ENCODE data around the gene CNTN3. TPM values are rescaled to one million over a fixed set of nuclear protein-coding genes. Genes with fewer than 3 reads are reported as not detected.

The CNTN3 gene
- total RNA-seq, 2 experiments from 2014 or later = not detected

DNA sequence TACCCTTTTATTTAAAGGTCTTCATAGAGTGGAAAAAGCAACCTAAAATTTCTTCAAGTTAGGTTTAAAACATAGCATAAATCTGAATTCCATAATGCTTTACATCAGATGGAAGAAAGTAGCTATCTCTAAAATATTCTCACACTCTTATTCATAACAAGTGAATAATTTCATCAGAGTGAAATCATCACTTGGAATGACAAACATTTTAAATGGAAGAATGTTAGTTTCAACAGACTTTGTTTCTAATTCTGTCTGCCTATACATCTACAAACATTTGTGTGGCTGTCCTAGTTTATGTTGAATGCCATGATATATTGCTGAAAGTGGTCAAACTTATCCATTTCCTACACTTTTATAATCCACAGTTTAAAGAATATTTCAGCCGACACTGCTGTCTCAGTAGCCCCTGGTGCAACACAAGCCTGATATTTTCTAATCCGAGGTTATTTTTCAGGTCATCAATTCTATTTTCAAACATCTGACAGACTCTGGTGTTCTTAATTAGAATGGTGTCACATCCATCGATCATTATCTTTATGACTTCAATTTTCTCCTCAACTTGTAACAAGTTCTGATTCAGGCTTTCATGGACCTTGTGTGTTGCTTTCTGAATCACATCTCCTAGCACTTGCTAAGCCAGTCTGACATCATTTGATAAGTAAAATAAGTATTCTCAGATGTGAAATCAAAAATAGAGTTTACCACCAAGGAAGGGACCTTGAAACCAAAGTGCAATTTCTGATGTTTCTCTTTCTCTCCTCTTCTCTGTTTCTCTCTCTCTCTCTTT is 17.1 kb upstream of the CNTN3 start:
- Mint-ChIP-seq H3K36me3 (ENCODE audit: low read depth) (no peaks in the 10 kb centered on the region), H3K4me1 (ENCODE audit: low read depth) (no peaks in the 10 kb centered on the region), H3K9me3 (ENCODE audit: insufficient read depth) (no peaks in the 10 kb centered on the region), H3K27me3 (ENCODE audit: low read depth) (no peaks in the 10 kb centered on the region), H3K4me3 (no peak overlapping the region), H3K27ac (no peak overlapping the region)
- DNase-seq (no peak), ATAC-seq (no peak)
- POLR2A ChIA-PET = no interaction called here
- CTCF ChIA-PET = no interaction called here

DNA sequence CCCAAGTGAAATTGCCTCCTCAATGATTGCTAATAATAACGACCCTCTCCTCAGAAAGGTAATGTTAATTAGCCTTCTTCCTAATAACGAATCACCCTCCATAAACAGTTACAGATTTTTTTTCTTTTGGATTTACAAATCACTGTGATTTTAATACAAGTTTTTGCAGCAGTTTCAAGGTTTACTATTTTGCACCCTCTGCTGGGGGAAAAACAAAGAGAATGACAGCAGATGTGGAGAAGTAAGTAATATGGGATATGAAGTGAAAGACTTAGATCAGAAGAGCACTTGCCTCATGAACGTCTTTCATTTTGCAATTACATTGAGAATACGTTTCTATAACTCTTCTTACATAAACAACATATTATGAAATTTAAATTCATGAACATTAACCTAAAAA is 16.1 kb upstream of the CNTN3 start:
- Mint-ChIP-seq H3K36me3 (ENCODE audit: low read depth) (no peaks in the 10 kb centered on the region), H3K9me3 (ENCODE audit: insufficient read depth) (no peaks in the 10 kb centered on the region), H3K4me3 (no peak overlapping the region), H3K27me3 (ENCODE audit: low read depth) (no peaks in the 10 kb centered on the region), H3K27ac (no peak overlapping the region), H3K4me1 (ENCODE audit: low read depth) (no peaks in the 10 kb centered on the region)
- ChIA-PET POLR2A (no interaction called here), CTCF (no interaction called here)
- ATAC-seq (no peak), DNase-seq (no peak)

DNA sequence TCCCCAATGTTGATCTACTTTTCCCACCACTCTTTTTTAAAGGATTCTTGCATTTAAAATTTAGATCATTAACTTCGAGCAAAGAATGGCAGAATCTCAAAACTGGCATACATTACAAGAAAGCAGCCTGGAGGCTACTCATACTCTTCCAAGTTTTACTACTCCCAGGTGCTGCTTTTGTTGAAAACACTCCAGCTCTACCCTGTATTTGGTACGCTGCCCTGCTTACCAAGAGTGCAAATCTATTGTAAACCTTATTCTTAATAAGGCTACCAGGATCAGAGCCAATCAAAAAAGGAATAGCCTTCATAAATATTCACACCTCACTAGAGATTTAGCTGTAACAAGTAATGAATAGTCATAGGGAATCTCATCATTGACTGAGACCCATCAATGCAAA is 11.6 kb upstream of the CNTN3 start:
- Mint-ChIP-seq H3K9me3 (ENCODE audit: insufficient read depth) (no peaks in the 10 kb centered on the region), H3K4me3 (no peak overlapping the region), H3K36me3 (ENCODE audit: low read depth) (no peaks in the 10 kb centered on the region), H3K4me1 (ENCODE audit: low read depth) (no peaks in the 10 kb centered on the region), H3K27me3 (ENCODE audit: low read depth) (no peaks in the 10 kb centered on the region), H3K27ac (no peak overlapping the region)
- POLR2A ChIA-PET = no interaction called here
- DNase-seq (no peak), ATAC-seq (no peak)
- CTCF ChIA-PET = no interaction called here

DNA sequence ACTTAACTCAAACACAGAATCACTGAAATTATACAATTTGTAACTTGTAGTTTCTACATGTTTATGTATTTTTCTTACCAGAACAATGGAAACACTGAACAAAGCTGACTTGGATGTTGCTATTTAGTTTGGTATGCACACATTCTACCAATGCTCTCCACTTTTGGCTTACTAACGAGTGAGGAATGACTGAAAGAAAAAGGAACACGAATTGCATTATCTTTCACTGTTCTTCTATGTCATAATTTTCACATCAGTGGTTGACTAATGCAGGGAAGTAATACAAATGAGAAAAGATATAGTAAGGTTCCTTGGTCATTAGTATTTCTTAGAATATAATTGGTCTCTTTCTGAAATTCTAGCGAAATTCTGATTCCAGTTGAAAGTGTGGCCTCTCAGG is 9.8 kb upstream of the CNTN3 start:
- Mint-ChIP-seq H3K27ac (no peak overlapping the region), H3K9me3 (ENCODE audit: insufficient read depth) (no peaks in the 10 kb centered on the region), H3K36me3 (ENCODE audit: low read depth) (no peaks in the 10 kb centered on the region), H3K4me1 (ENCODE audit: low read depth) (no peaks in the 10 kb centered on the region), H3K4me3 (no peak overlapping the region), H3K27me3 (ENCODE audit: low read depth) (no peaks in the 10 kb centered on the region)
- DNase-seq (no peak), ATAC-seq (no peak)
- CTCF ChIA-PET = no interaction called here
- POLR2A ChIA-PET = no interaction called here

DNA sequence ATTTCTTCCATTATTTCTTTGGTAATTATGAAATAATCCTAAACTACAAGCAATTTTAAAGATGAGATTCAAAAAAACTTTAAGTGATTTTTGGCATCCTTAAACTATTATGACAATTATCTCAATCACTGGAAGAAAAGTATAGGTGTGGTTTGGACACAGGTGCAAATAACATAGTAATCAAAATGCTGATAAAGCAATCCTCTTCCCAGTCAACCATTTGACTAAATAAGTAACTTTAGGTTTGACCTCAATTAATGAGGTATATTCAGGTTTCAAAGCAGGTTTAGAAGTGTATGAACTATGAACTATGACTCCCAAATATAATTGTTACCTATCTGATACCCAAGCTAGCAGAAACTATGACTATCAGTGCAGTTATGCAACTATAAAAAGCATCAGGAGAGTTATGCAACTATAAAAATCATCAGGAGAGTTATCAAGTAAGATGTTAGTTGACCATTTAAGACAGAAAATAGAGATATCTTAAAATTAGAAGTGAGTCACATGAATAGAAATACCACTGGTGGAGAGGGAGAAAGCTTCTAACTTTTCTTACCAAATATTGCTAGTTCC is 8.9 kb upstream of the CNTN3 start:
- H3K9me3 Mint-ChIP-seq (ENCODE audit: insufficient read depth) = no peaks in the 10 kb centered on the region
- H3K27ac Mint-ChIP-seq = no peak overlapping the region
- CTCF ChIA-PET = no interaction called here
- H3K4me1 Mint-ChIP-seq (ENCODE audit: low read depth) = no peaks in the 10 kb centered on the region
- no peaks in the 10 kb centered on the region for H3K36me3 Mint-ChIP-seq (ENCODE audit: low read depth)
- ATAC-seq (no peak), DNase-seq (no peak)
- no peaks in the 10 kb centered on the region for H3K27me3 Mint-ChIP-seq (ENCODE audit: low read depth)
- POLR2A ChIA-PET = no interaction called here
- H3K4me3 Mint-ChIP-seq = no peak overlapping the region

DNA sequence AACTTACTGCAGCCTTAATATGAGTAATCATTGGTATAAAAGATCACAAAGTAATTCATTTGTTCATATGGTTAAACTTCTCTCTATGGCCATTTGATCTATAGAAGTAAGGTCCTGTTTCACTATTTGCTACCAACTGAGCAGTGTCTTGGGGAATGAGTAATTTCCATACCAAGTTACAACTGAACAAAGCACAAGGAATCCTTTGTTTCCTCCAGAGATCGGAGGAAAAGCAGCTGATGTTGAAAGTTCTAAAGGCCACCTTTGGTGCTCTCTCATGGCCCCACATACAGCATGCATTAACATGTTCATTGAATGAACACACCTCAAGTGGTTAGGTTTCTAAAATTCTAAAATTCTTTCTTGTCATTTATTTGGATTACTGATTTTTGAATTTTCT is 7.1 kb upstream of the CNTN3 start:
- Mint-ChIP-seq H3K9me3 (ENCODE audit: insufficient read depth) (no peaks in the 10 kb centered on the region), H3K27me3 (ENCODE audit: low read depth) (no peaks in the 10 kb centered on the region), H3K36me3 (ENCODE audit: low read depth) (no peaks in the 10 kb centered on the region), H3K27ac (no peak overlapping the region), H3K4me1 (ENCODE audit: low read depth) (no peaks in the 10 kb centered on the region), H3K4me3 (no peak overlapping the region)
- no peak for DNase-seq
- POLR2A ChIA-PET = no interaction called here
- CTCF ChIA-PET = no interaction called here
- ATAC-seq = no peak

DNA sequence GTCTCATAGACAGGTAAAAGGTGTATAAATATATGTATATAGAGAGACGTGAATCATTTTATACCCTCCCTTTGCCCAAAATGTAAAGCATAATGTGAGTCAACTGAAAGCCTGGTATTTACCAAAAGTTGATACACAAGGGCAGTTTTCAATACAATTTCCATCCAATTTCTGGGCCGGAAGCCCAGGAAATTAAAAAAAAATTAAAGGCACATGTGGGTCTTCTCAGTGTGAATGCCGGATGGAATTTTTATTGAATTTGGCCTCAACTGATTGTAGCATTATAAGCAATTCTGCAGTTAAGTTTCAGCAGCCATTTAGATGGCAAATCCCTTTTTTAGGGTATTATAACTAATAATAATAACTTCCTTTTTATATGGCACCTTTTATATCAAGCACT is 3.3 kb upstream of the CNTN3 start:
- Mint-ChIP-seq H3K27ac (no peak overlapping the region), H3K4me1 (ENCODE audit: low read depth) (no peaks in the 10 kb centered on the region), H3K9me3 (ENCODE audit: insufficient read depth) (no peaks in the 10 kb centered on the region), H3K27me3 (ENCODE audit: low read depth) (peaks cover 10% of the 10 kb centered on the region), H3K36me3 (ENCODE audit: low read depth) (no peaks in the 10 kb centered on the region), H3K4me3 (no peak overlapping the region)
- ATAC-seq = no peak
- POLR2A ChIA-PET = no interaction called here
- DNase-seq = no peak
- CTCF ChIA-PET = no interaction called here

DNA sequence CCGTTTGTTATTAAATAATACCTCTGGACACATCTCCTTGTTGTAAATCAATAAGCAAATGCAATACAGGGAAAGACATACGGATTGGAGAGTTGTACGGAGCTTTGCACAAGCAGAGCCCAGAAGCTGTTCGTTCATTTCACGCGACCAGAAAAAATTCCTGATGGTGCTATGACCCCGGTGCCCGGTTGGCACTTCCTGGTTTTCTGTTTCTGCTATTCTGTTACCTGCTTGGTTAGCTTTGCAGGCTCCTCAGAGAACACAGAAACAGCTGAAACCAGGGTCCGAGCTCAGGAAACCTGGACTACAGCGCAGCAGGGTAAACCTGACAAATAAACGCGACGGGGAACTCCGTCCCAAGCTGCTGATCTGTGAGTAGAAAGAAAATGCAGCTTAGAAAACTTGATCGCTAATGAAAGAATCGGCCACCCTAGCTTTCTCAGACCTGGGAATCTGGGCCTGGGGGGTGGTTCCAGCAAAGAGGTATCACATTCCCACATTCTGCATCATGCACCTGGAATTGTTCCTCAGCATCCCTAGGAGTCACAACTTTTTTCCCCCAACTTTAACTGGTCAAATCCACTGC is 845 bp downstream of the CNTN3 start:
- DNase-seq (no peak), ATAC-seq (no peak)
- no peak overlapping the region for H3K27ac Mint-ChIP-seq
- H3K9me3 Mint-ChIP-seq (ENCODE audit: insufficient read depth) = no peaks in the 10 kb centered on the region
- ChIA-PET POLR2A (no interaction called here), CTCF (no interaction called here)
- no peaks in the 10 kb centered on the region for H3K4me1 Mint-ChIP-seq (ENCODE audit: low read depth)
- H3K4me3 Mint-ChIP-seq = no peak overlapping the region
- H3K36me3 Mint-ChIP-seq (ENCODE audit: low read depth) = no peaks in the 10 kb centered on the region
- peaks cover 13% of the 10 kb centered on the region for H3K27me3 Mint-ChIP-seq (ENCODE audit: low read depth)

DNA sequence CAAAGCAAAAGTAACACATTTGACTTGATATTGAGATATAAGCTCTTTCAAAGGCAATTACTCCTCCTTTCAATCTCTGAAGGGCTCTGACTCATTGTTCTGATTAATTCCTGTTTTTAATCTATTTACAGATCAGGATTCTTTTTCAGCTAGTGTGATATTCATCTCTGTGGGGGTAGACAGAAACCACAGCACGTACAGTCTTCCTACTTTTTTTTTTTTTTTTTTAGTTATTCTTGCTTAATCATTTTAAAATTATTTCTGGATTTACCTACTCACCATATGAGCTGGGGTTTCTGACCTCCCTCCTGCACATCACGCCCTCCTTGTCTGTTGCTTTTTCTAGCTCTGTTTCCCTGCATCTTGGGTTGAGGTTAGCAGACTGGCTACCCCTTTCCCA is 1.4 kb downstream of the CNTN3 start:
- no peak for ATAC-seq
- H3K27me3 Mint-ChIP-seq (ENCODE audit: low read depth) = peaks cover 13% of the 10 kb centered on the region
- H3K9me3 Mint-ChIP-seq (ENCODE audit: insufficient read depth) = no peaks in the 10 kb centered on the region
- POLR2A ChIA-PET = no interaction called here
- H3K4me3 Mint-ChIP-seq = no peak overlapping the region
- CTCF ChIA-PET = no interaction called here
- no peaks in the 10 kb centered on the region for H3K36me3 Mint-ChIP-seq (ENCODE audit: low read depth)
- no peak overlapping the region for H3K27ac Mint-ChIP-seq
- H3K4me1 Mint-ChIP-seq (ENCODE audit: low read depth) = no peaks in the 10 kb centered on the region
- DNase-seq = no peak

DNA sequence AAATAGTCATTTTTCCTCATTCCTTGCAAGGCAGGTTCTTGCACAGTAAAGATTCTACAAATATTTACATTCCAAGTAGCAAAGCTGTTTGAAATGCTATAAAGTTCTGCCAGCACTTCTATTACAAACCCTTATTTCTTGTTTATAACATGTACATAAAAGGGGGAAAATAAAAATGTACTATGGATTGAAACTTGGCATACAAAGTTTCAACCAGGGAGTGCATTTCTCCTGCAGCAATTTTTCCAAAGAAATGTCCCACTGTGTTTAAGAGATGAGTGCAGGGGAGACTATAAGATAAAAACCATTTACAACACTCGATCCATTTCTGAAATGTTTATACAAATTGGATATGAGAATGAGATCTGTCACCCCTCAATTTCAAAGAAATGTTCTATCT is 3.3 kb downstream of the CNTN3 start:
- no peaks in the 10 kb centered on the region for H3K9me3 Mint-ChIP-seq (ENCODE audit: insufficient read depth)
- ATAC-seq (no peak), DNase-seq (no peak)
- no peaks in the 10 kb centered on the region for H3K36me3 Mint-ChIP-seq (ENCODE audit: low read depth)
- POLR2A ChIA-PET = no interaction called here
- H3K27me3 Mint-ChIP-seq (ENCODE audit: low read depth) = peaks cover 13% of the 10 kb centered on the region
- no peak overlapping the region for H3K4me3 Mint-ChIP-seq
- H3K4me1 Mint-ChIP-seq (ENCODE audit: low read depth) = no peaks in the 10 kb centered on the region
- CTCF ChIA-PET = no interaction called here
- H3K27ac Mint-ChIP-seq = no peak overlapping the region

DNA sequence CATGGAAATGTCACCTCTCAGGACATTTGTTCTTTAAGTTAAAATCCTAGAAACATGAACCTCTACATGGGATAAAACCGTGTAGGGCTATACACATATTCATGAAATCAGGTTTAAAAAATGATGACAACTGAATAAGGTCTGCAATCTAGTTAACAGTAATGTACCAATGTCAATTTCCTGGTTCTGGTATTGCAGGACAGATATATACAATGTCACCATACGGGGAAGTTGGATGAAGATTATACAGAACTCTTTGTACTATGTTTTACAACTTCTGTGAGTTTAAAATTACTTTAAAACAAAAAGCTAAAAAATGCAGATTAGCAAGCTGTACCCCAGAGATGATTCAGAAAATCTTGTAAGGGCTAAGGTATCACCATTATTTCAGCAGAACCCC is 6.7 kb downstream of the CNTN3 start:
- Mint-ChIP-seq H3K9me3 (ENCODE audit: insufficient read depth) (peaks cover 4% of the 10 kb centered on the region), H3K27ac (no peak overlapping the region), H3K4me3 (no peak overlapping the region), H3K4me1 (ENCODE audit: low read depth) (no peaks in the 10 kb centered on the region), H3K27me3 (ENCODE audit: low read depth) (peaks cover 3% of the 10 kb centered on the region), H3K36me3 (ENCODE audit: low read depth) (no peaks in the 10 kb centered on the region)
- ChIA-PET CTCF (no interaction called here), POLR2A (no interaction called here)
- ATAC-seq (no peak), DNase-seq (no peak)

DNA sequence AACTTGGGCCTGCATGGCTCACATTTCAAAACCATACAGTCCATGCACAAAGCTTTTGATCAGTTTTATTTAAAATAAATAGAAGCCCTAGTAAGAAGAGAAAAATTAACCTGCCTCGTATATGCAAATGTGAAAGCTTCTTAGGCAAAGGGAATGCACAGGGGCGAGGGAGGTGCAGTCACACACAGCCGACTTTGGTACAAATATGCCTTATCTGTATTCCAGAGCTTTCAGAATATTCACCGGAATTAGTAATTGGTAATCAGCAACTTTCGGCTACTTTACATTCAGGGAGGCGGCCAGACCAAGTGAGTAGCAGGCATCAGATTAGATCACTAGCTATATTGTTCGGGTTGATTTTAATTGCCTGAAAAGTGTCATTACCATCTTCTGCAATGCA is 7.5 kb downstream of the CNTN3 start:
- H3K36me3 Mint-ChIP-seq (ENCODE audit: low read depth) = no peaks in the 10 kb centered on the region
- H3K27ac Mint-ChIP-seq = no peak overlapping the region
- no peak for DNase-seq
- no peak overlapping the region for H3K4me3 Mint-ChIP-seq
- peaks cover 4% of the 10 kb centered on the region for H3K9me3 Mint-ChIP-seq (ENCODE audit: insufficient read depth)
- H3K4me1 Mint-ChIP-seq (ENCODE audit: low read depth) = no peaks in the 10 kb centered on the region
- ChIA-PET POLR2A (no interaction called here), CTCF (no interaction called here)
- ATAC-seq = no peak
- no peaks in the 10 kb centered on the region for H3K27me3 Mint-ChIP-seq (ENCODE audit: low read depth)

DNA sequence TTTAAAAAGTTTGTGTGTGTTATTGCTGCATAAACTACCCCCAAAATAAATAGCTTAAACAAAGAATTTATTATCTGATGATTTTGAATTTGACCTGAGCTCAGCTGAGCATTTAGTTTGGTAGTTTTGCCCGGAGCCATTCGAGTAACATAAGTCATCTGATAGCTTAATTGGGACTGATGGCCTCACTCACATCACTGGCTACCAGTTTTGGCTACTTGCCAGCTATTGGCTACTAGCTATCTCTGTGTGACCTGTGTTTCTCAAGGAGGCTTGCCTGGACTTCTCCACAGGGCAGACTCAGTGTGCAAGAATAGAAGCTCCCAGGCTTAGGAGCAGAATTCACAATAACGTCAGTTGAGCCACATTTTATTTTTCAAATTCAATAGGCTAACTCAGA is 9.0 kb downstream of the CNTN3 start:
- POLR2A ChIA-PET = no interaction called here

More for the DNA sequence above, 9.0 kb downstream of the CNTN3 start:
- DNase-seq (no peak), ATAC-seq (no peak)
- no peaks in the 10 kb centered on the region for H3K36me3 Mint-ChIP-seq (ENCODE audit: low read depth)
- no peaks in the 10 kb centered on the region for H3K27me3 Mint-ChIP-seq (ENCODE audit: low read depth)
- no peak overlapping the region for H3K4me3 Mint-ChIP-seq
- peaks cover 4% of the 10 kb centered on the region for H3K9me3 Mint-ChIP-seq (ENCODE audit: insufficient read depth)
- H3K4me1 Mint-ChIP-seq (ENCODE audit: low read depth) = no peaks in the 10 kb centered on the region
- H3K27ac Mint-ChIP-seq = no peak overlapping the region
- CTCF ChIA-PET = no interaction called here
